Inflammatory macrophage treated with lipopolysaccharide for 1 hour (primary cell): ENCODE results near the gene NOXA1.
A peak's percentile ranks its signal among the peaks of the same experiment; 100 is the strongest.

Experiments
- DNase-seq, 2 donors: peaks; one replicate each; pipeline ENCODE4 v3.0.0-alpha.2; 2020 to 2022

Gene NOXA1

GRCh38 chr9:137427454-137428310 is 4.5 kb downstream of the NOXA1 start:
- DNase-seq: no peak

- no peak for DNase-seq
These were observed 5.1 kb downstream of the NOXA1 start for GRCh38 chr9:137428311-137428630.

- no peak for DNase-seq
These were observed 5.8 kb downstream of the NOXA1 start for GRCh38 chr9:137428841-137429545.

GRCh38 chr9:137429546-137429890 is 6.3 kb downstream of the NOXA1 start:
- no peak for DNase-seq

- no peak for DNase-seq
These were observed 7.0 kb downstream of the NOXA1 start for GRCh38 chr9:137429974-137430722.

GRCh38 chr9:137430723-137431415 is 7.7 kb downstream of the NOXA1 start:
- DNase-seq: no peak

- DNase-seq: no peak
These were observed 8.3 kb downstream of the NOXA1 start for GRCh38 chr9:137431416-137431931.

GRCh38 chr9:137432687-137433348 is 9.6 kb downstream of the NOXA1 start:
- DNase-seq: no peak

GRCh38 chr9:137433349-137433915 is 10.2 kb downstream of the NOXA1 start:
- no peak for DNase-seq

GRCh38 chr9:137433916-137434431 is 10.8 kb downstream of the NOXA1 start:
- DNase-seq: no peak

- no peak for DNase-seq
These were observed 11.5 kb downstream of the NOXA1 start for GRCh38 chr9:137434498-137435380.

GRCh38 chr9:137435381-137435891 is 12.2 kb downstream of the NOXA1 start:
- DNase-seq: no peak

- peak; percentile 42 to 52 for DNase-seq
These were observed 13.0 kb downstream of the NOXA1 start for GRCh38 chr9:137435980-137436760.

GRCh38 chr9:137436761-137437600 is 13.8 kb downstream of the NOXA1 start:
- no peak for DNase-seq

- DNase-seq: no peak
These were observed 14.7 kb downstream of the NOXA1 start for GRCh38 chr9:137437691-137438590.

- DNase-seq: no peak
These were observed 15.5 kb downstream of the NOXA1 start for GRCh38 chr9:137438591-137439157.

GRCh38 chr9:137439158-137439714 is 16.0 kb downstream of the NOXA1 start:
- no peak for DNase-seq
